ENCODE data around the gene JARID2. TPM values are rescaled to one million over a fixed set of nuclear protein-coding genes. Genes with fewer than 3 reads are reported as not detected.

JARID2 gene
- total RNA-seq, 2 experiments from 2014 or later: 19.0 to 19.5 TPM

GRCh38 chr6:15349379-15349778 is 103.5 kb downstream of the JARID2 start:
- no peak for TF ChIP-seq EZH2phosphoT487 (IDR thresholded peaks at IDR 0.05; ENCODE audit: borderline replicate concordance, low read depth, low read length)
- TF ChIP-seq CTCF (conservative IDR thresholded peaks at IDR 0.05; ENCODE audit: low read length): no peak
- H3K4me3 ChIP-seq (ENCODE audit: low read depth, low read length, poor library complexity, severe bottlenecking): no peak overlapping the region
- H3K9me3 ChIP-seq (ENCODE audit: low read length): no peaks in the 10 kb centered on the region
- H3K9me2 ChIP-seq (ENCODE audit: insufficient read depth, low read length): no peaks in the 10 kb centered on the region
- H3K36me3 ChIP-seq (ENCODE audit: insufficient read depth, low read length): no peaks in the 10 kb centered on the region
- H3K79me2 ChIP-seq (ENCODE audit: insufficient read depth, low read depth, low read length): peaks cover 3% of the 10 kb centered on the region; the same call in 1 of the 2 replicates
- H3K4me2 ChIP-seq (ENCODE audit: low read length): no peak overlapping the region
- peaks cover 10% of the 10 kb centered on the region for H4K20me1 ChIP-seq (ENCODE audit: insufficient read depth, low read length)
- BruUV-seq (replicated peaks): no TSS peak
- DNase-seq (ENCODE audit: low spot score): no peak
- H3K4me1 ChIP-seq (ENCODE audit: insufficient read depth, low read length, poor library complexity, severe bottlenecking): peaks cover 5% of the 10 kb centered on the region
- intact Hi-C loops (cut with micrococcal nuclease; ENCODE audit: unreplicated experiment): no loop called here
- H3K27ac ChIP-seq (ENCODE audit: low read depth, low read length, poor library complexity, severe bottlenecking): no peak overlapping the region
- ChIA-PET CTCF (ENCODE audit: unreplicated experiment) (interaction anchor here (1.2 kb wide), 1 partner anchor 23 kb away, joined by 3 read pairs; no protein-coding TSS in a partner anchor), POLR2A (no interaction called here)
- no peak overlapping the region for H2AFZ ChIP-seq (ENCODE audit: low read length)

- no peaks in the 10 kb centered on the region for H3K9me3 ChIP-seq (ENCODE audit: low read length)
- H3K4me2 ChIP-seq (ENCODE audit: low read length): no peak overlapping the region
- no peaks in the 10 kb centered on the region for H3K9me2 ChIP-seq (ENCODE audit: insufficient read depth, low read length)
- H3K79me2 ChIP-seq (ENCODE audit: insufficient read depth, low read depth, low read length): no peaks in the 10 kb centered on the region; the same call in 1 of the 2 replicates
- H2AFZ ChIP-seq (ENCODE audit: low read length): no peak overlapping the region
- TF ChIP-seq CTCF (conservative IDR thresholded peaks at IDR 0.05; ENCODE audit: low read length) (no peak), EZH2phosphoT487 (IDR thresholded peaks at IDR 0.05; ENCODE audit: borderline replicate concordance, low read depth, low read length) (no peak)
- peaks cover 9% of the 10 kb centered on the region for H3K4me1 ChIP-seq (ENCODE audit: insufficient read depth, low read length, poor library complexity, severe bottlenecking)
- no peak overlapping the region for H3K27ac ChIP-seq (ENCODE audit: low read depth, low read length, poor library complexity, severe bottlenecking)
- H3K36me3 ChIP-seq (ENCODE audit: insufficient read depth, low read length): no peaks in the 10 kb centered on the region
- intact Hi-C loops (cut with micrococcal nuclease; ENCODE audit: unreplicated experiment): no loop called here
- peaks cover 17% of the 10 kb centered on the region for H4K20me1 ChIP-seq (ENCODE audit: insufficient read depth, low read length)
- POLR2A ChIA-PET: interaction anchor here (0.8 kb wide), 1 partner anchor 28 kb away, joined by 4 read pairs; no protein-coding TSS in a partner anchor
- BruUV-seq (replicated peaks): no TSS peak
- no peak for DNase-seq (ENCODE audit: low spot score)
- no peak overlapping the region for H3K4me3 ChIP-seq (ENCODE audit: low read depth, low read length, poor library complexity, severe bottlenecking)
- CTCF ChIA-PET (ENCODE audit: unreplicated experiment): interaction anchor here (1.2 kb wide), 1 partner anchor 24 kb away, joined by 3 read pairs; no protein-coding TSS in a partner anchor
Measured at GRCh38 chr6:15350386-15351083, 104.7 kb downstream of the JARID2 start.

GRCh38 chr6:15351631-15352030 is 105.8 kb downstream of the JARID2 start:
- ChIA-PET POLR2A (no interaction called here), CTCF (ENCODE audit: unreplicated experiment) (no interaction called here)
- no peak for TF ChIP-seq CTCF (conservative IDR thresholded peaks at IDR 0.05; ENCODE audit: low read length)
- TF ChIP-seq EZH2phosphoT487 (IDR thresholded peaks at IDR 0.05; ENCODE audit: borderline replicate concordance, low read depth, low read length): no peak
- no peaks in the 10 kb centered on the region; the same call in 1 of the 2 replicates for H3K79me2 ChIP-seq (ENCODE audit: insufficient read depth, low read depth, low read length)
- H3K36me3 ChIP-seq (ENCODE audit: insufficient read depth, low read length): no peaks in the 10 kb centered on the region
- H3K4me3 ChIP-seq (ENCODE audit: low read depth, low read length, poor library complexity, severe bottlenecking): no peak overlapping the region
- no peak overlapping the region for H3K27ac ChIP-seq (ENCODE audit: low read depth, low read length, poor library complexity, severe bottlenecking)
- no peaks in the 10 kb centered on the region for H3K9me3 ChIP-seq (ENCODE audit: low read length)
- no peak overlapping the region for H2AFZ ChIP-seq (ENCODE audit: low read length)
- peaks cover 14% of the 10 kb centered on the region for H3K4me1 ChIP-seq (ENCODE audit: insufficient read depth, low read length, poor library complexity, severe bottlenecking)
- DNase-seq (ENCODE audit: low spot score): no peak
- H3K9me2 ChIP-seq (ENCODE audit: insufficient read depth, low read length): no peaks in the 10 kb centered on the region
- H3K4me2 ChIP-seq (ENCODE audit: low read length): no peak overlapping the region
- H4K20me1 ChIP-seq (ENCODE audit: insufficient read depth, low read length): peaks cover 17% of the 10 kb centered on the region
- BruUV-seq (replicated peaks): no TSS peak
- intact Hi-C loops (cut with micrococcal nuclease; ENCODE audit: unreplicated experiment): no loop called here
